ENCODE measurements around the gene LRCOL1.

DNA sequence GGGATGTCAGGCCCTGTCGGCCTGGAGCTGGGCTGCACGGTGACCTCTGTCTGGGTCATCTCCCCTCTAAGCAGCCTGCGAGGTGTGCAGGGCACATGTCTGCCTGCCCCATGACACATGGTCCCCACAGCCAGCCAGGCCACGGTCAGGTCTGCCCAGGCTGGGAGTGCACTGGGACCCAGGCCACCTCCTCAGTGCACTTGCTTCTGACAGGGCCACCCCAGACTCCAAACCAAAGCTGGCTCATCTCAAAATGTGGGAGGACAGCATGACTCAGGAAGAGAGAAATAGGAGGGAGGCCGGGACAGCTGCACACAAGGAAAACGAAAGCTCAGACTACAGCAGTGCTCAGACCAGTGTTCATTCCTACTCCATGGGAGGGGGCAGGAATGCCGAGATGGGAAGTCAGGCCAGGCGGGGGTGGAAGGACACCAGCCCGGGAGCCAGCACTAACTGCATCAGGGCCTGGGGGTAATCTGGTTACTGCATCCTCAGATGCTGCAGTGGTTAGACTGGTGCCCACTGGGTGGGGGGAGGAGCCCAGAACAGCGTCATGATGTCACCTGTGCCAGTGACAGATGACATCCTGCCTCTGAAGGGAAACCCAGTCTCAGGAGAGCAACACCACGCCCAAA is 12.2 kb upstream of the LRCOL1 start:
- no peak for TF ChIP-seq CTCF (IDR thresholded peaks at IDR 0.05)
- TF ChIP-seq ZFX (IDR thresholded peaks at IDR 0.05; ENCODE audit: borderline replicate concordance): no peak
